Fibroblast of the aortic adventitia (primary cell): Measurements from ENCODE around the gene CDNF. TPM values are rescaled to one million over a fixed set of nuclear protein-coding genes. Genes with fewer than 3 reads are reported as not detected.

Experiments
- DNase-seq: peaks from one replicate; pipeline ENCODE4 v3.0.0-alpha.2; 2010; ENCODE audit warnings: low read depth
- H3K4me3 ChIP-seq: 2 replicates; pipeline ENCODE4 v1.5.1; 2011; ENCODE audit warnings: low read depth, mild to moderate bottlenecking, control low read depth, low read length, moderate library complexity
- total RNA-seq: library from RNA; depleted of rRNA; stranded (reverse); fragments of >200 nt; gene quantifications from 2 replicates; pipeline ENCODE4 v1.2.3, GENCODE V29; 2012; ENCODE audit warnings: low replicate concordance
- TF ChIP-seq, protein P1 (sequence below): IDR thresholded peaks from 2 replicates; pipeline ENCODE4 v1.5.1; 2011; ENCODE audit warnings: mild to moderate bottlenecking, low read length, control low read depth, inconsistent platforms; ENCODE audit not compliant: insufficient read depth

The CDNF gene
- total RNA-seq, 1 donor, result 1.2 TPM

DNA sequence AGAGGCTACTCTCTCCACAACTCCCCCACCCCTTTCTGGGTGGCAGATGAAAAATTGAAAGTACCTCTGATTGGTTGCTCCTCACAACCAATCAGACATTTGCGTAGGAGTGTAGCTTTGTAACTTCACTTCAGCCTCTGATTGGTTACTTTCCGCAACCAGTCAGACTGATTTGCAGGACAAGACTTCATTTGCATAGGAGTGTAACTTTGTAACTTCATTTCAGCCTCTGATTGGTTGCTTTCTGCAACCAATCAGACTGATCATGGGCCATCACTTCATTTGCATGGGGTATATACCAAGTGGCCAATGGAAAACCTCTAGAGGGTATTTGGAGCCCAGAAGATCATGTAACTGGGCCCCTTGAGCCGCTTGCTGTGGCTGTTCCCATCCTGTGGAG is 25.6 kb downstream of the CDNF start:
- no peak overlapping the region for H3K4me3 ChIP-seq
- peak; percentile 11 for DNase-seq
- TF ChIP-seq, protein P1, sequence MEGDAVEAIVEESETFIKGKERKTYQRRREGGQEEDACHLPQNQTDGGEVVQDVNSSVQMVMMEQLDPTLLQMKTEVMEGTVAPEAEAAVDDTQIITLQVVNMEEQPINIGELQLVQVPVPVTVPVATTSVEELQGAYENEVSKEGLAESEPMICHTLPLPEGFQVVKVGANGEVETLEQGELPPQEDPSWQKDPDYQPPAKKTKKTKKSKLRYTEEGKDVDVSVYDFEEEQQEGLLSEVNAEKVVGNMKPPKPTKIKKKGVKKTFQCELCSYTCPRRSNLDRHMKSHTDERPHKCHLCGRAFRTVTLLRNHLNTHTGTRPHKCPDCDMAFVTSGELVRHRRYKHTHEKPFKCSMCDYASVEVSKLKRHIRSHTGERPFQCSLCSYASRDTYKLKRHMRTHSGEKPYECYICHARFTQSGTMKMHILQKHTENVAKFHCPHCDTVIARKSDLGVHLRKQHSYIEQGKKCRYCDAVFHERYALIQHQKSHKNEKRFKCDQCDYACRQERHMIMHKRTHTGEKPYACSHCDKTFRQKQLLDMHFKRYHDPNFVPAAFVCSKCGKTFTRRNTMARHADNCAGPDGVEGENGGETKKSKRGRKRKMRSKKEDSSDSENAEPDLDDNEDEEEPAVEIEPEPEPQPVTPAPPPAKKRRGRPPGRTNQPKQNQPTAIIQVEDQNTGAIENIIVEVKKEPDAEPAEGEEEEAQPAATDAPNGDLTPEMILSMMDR, result no peak

GRCh38 chr10:14810969-14811953 is 26.6 kb downstream of the CDNF start:
- DNase-seq, result no peak
- TF ChIP-seq, protein P1, result no peak
- no peak overlapping the region for H3K4me3 ChIP-seq

DNA sequence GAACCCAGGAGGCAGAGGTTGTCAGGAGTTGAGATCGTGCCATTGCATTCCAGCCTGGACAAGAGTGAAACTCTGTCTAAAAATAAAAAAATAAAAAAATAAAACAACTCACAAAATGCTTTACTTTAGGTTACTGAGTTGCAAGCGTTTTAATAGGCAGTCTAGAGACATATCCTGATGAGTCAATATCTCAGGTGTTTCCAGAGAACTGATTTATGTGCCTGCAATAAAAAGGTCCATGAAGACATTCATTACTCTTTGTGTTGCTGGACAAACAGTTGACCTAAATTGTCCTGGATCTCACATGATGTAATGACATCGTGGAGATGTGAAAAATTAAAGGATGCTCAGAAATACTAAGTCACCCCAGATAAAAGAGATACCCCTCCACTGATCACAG is 31.5 kb downstream of the CDNF start:
- H3K4me3 ChIP-seq, result no peak overlapping the region
- TF ChIP-seq, protein P1, result no peak
- no peak for DNase-seq

- TF ChIP-seq, protein P1, result no peak
- DNase-seq, result no peak
- no peak overlapping the region for H3K4me3 ChIP-seq
These were observed 34.0 kb downstream of the CDNF start for GRCh38 chr10:14803827-14804226.

DNA sequence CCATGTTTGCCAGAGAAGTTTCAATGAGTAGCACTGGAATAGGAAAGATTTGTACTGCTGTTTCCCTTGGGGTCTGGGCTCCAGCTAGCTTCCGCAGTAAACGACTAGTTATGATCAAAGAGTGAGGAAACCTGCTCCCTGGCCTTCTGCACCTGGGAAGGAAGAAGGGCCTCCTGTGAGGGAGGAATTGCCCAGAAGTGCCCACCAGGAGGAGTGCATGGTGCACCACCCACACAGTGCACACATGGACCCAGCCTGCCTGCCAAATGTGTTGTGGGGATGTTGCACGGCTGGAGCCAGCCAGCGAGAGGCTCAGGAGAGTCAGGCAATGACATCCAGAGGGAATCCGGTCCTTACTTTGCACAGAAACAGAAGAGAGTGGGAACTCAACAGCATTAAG is 36.1 kb downstream of the CDNF start:
- no peak for DNase-seq
- H3K4me3 ChIP-seq, result no peak overlapping the region
- TF ChIP-seq, protein P1, result no peak

- TF ChIP-seq, protein P1, result no peak
- H3K4me3 ChIP-seq, result no peak overlapping the region
- DNase-seq, result no peak
These were observed 37.4 kb downstream of the CDNF start for GRCh38 chr10:14800397-14800796.
